Measurements from ENCODE around the gene BTC.

The BTC gene, protein sequence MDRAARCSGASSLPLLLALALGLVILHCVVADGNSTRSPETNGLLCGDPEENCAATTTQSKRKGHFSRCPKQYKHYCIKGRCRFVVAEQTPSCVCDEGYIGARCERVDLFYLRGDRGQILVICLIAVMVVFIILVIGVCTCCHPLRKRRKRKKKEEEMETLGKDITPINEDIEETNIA

GRCh38 chr4:74794382-74795010 is at the start of gene BTC:
TSS of gene BTC (minus strand) at chr4:74794523. CDS start at chr4:74794325, 198 bp downstream.
- no peaks in the 10 kb centered on the region for H3K36me3 ChIP-seq (ENCODE audit: insufficient read depth)
- peak within 1 kb of the TSS; percentile 82 for H3K27ac ChIP-seq
- no peaks in the 10 kb centered on the region for H3K79me2 ChIP-seq (ENCODE audit: insufficient read depth, low read depth)
- H4K20me1 ChIP-seq (ENCODE audit: insufficient read depth) = no peaks in the 10 kb centered on the region
- peak within 1 kb of the TSS; percentile 99 for H2AFZ ChIP-seq (ENCODE audit: low read depth)
- H3K27me3 ChIP-seq (ENCODE audit: insufficient read depth, low read depth) = no peaks in the 10 kb centered on the region
- peak within 1 kb of the TSS; percentile 95 for H3K9ac ChIP-seq
- peak within 1 kb of the TSS; percentile 87 for H3K4me2 ChIP-seq
- peaks cover 19% of the 10 kb centered on the region for H3K4me1 ChIP-seq (ENCODE audit: low read depth, poor library complexity, severe bottlenecking)
- TF ChIP-seq, protein P1, sequence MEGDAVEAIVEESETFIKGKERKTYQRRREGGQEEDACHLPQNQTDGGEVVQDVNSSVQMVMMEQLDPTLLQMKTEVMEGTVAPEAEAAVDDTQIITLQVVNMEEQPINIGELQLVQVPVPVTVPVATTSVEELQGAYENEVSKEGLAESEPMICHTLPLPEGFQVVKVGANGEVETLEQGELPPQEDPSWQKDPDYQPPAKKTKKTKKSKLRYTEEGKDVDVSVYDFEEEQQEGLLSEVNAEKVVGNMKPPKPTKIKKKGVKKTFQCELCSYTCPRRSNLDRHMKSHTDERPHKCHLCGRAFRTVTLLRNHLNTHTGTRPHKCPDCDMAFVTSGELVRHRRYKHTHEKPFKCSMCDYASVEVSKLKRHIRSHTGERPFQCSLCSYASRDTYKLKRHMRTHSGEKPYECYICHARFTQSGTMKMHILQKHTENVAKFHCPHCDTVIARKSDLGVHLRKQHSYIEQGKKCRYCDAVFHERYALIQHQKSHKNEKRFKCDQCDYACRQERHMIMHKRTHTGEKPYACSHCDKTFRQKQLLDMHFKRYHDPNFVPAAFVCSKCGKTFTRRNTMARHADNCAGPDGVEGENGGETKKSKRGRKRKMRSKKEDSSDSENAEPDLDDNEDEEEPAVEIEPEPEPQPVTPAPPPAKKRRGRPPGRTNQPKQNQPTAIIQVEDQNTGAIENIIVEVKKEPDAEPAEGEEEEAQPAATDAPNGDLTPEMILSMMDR (conservative IDR thresholded peaks at IDR 0.05; ENCODE audit: low read depth, low read length) = peak; percentile 64
- H3K4me3 ChIP-seq (IDR thresholded peaks at IDR 0.05; ENCODE audit: insufficient read depth, low read depth, low read length) = peak within 1 kb of the TSS; percentile 96

DNA sequence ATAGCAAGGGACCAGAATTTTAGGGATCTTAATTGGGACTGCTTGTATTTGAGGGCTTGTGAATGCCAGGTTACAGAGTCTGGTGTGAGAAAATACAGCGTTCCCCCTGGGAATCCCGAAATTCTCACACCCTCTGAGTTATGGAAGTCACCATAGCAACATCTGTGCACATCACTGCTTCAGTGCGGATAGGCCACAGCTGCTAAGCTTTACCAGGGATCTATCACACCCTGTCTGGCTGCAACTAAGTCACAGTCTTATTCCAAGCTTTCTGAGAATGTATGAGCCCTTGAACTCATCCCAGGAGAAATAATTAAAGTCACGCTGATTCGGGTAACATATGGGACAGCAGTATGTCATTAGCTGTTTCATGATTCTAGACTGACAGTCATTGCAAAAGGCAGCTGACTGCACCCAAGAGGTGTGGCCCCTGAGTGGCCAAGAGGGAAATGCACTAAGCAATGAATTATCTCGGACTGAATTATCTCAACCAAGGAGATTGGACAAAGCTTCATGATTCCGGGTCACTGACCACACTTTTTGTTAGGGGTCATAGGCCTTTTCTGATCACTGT is 46.7 kb upstream of the BTC start:
- Histone ChIP-seq H3K79me2 (ENCODE audit: insufficient read depth, low read depth) (no peaks in the 10 kb centered on the region), H2AFZ (ENCODE audit: low read depth) (no peak overlapping the region), H3K4me2 (no peak overlapping the region), H3K27ac (no peak overlapping the region), H3K4me3 (IDR thresholded peaks at IDR 0.05; ENCODE audit: insufficient read depth, low read depth, low read length) (no peak overlapping the region), H4K20me1 (ENCODE audit: insufficient read depth) (no peaks in the 10 kb centered on the region), H3K9ac (no peak overlapping the region), H3K36me3 (ENCODE audit: insufficient read depth) (no peaks in the 10 kb centered on the region), H3K4me1 (ENCODE audit: low read depth, poor library complexity, severe bottlenecking) (no peaks in the 10 kb centered on the region), H3K27me3 (ENCODE audit: insufficient read depth, low read depth) (no peaks in the 10 kb centered on the region)
- TF ChIP-seq, protein P1 (conservative IDR thresholded peaks at IDR 0.05; ENCODE audit: low read depth, low read length) = no peak

- no peak overlapping the region for H2AFZ ChIP-seq (ENCODE audit: low read depth)
- TF ChIP-seq, protein P1 (conservative IDR thresholded peaks at IDR 0.05; ENCODE audit: low read depth, low read length) = no peak
- no peaks in the 10 kb centered on the region for H4K20me1 ChIP-seq (ENCODE audit: insufficient read depth)
- no peak overlapping the region for H3K9ac ChIP-seq
- H3K4me1 ChIP-seq (ENCODE audit: low read depth, poor library complexity, severe bottlenecking) = no peaks in the 10 kb centered on the region
- no peak overlapping the region for H3K4me3 ChIP-seq (IDR thresholded peaks at IDR 0.05; ENCODE audit: insufficient read depth, low read depth, low read length)
- no peaks in the 10 kb centered on the region for H3K79me2 ChIP-seq (ENCODE audit: insufficient read depth, low read depth)
- H3K4me2 ChIP-seq = no peak overlapping the region
- H3K36me3 ChIP-seq (ENCODE audit: insufficient read depth) = no peaks in the 10 kb centered on the region
- H3K27ac ChIP-seq = no peak overlapping the region
- no peaks in the 10 kb centered on the region for H3K27me3 ChIP-seq (ENCODE audit: insufficient read depth, low read depth)
These were observed 44.5 kb upstream of the BTC start for GRCh38 chr4:74838746-74839370.

- H3K36me3 ChIP-seq (ENCODE audit: insufficient read depth) = no peaks in the 10 kb centered on the region
- no peaks in the 10 kb centered on the region for H3K4me1 ChIP-seq (ENCODE audit: low read depth, poor library complexity, severe bottlenecking)
- no peak overlapping the region for H3K4me2 ChIP-seq
- no peaks in the 10 kb centered on the region for H4K20me1 ChIP-seq (ENCODE audit: insufficient read depth)
- H3K4me3 ChIP-seq (IDR thresholded peaks at IDR 0.05; ENCODE audit: insufficient read depth, low read depth, low read length) = no peak overlapping the region
- H3K79me2 ChIP-seq (ENCODE audit: insufficient read depth, low read depth) = no peaks in the 10 kb centered on the region
- H2AFZ ChIP-seq (ENCODE audit: low read depth) = no peak overlapping the region
- no peak overlapping the region for H3K27ac ChIP-seq
- TF ChIP-seq, protein P1 (conservative IDR thresholded peaks at IDR 0.05; ENCODE audit: low read depth, low read length) = peak; percentile 56
- H3K27me3 ChIP-seq (ENCODE audit: insufficient read depth, low read depth) = no peaks in the 10 kb centered on the region
- no peak overlapping the region for H3K9ac ChIP-seq
These were observed 36.6 kb upstream of the BTC start for GRCh38 chr4:74830928-74831327.
